GM21737 (cell line): ENCODE results near the gene PIGS.
"Not testable (repeated sequence)": the region's sequence is repeated elsewhere in the genome, so short reads cannot be mapped to it uniquely, and the experiment has no call there.

Source experiments
- ATAC-seq: cut with Tn5 transposase; IDR thresholded peaks from one replicate; pipeline ENCODE4 v1.9.1; 2021; ENCODE audit warnings: mild to moderate bottlenecking, moderate library complexity; ENCODE audit not compliant: unreplicated experiment

The PIGS gene

DNA sequence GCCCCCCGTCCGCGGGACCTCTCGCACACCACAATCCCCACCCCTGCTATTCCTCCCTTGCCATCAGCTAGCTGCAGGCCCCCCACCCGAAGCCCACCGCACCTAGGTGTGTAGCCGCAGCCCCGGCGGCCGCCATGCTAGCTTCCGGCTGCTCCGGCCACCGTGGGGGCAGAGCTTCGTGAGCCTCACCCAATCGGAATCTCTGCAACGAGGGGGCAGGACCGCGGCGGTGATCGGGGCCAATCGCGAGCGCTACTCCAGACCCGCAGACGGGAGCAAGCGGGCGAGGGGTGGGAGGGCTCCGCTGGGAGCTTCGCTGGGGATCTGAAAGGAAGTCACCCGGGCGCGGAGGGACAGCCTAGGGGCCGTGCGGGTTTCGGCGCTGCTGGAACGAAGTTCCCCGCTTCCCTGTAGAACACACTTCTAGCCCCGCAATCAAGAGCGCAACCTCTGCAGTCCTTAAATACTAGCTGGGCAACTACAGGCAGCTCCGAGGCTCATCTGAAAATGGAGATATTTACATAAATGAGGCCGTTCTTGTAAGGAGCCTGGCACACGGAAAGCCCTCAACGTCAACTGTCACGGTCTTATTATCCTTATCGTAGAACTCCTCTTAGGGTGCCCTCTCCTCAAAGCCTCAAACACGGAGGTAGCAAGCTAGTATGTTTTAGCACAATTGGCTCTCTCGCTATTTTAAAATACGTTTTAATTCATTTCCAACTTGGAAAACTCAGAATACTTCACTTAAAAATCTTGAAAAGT is at the start of gene PIGS:
TSS of gene PIGS (minus strand) at position 164 of the 762 bp plus-strand sequence. CDS start at position 136, 28 bp downstream.
- peak; percentile 75 for ATAC-seq

GRCh38 chr17:28620010-28620409 is 48.7 kb upstream of the PIGS start:
- no peak for ATAC-seq

DNA sequence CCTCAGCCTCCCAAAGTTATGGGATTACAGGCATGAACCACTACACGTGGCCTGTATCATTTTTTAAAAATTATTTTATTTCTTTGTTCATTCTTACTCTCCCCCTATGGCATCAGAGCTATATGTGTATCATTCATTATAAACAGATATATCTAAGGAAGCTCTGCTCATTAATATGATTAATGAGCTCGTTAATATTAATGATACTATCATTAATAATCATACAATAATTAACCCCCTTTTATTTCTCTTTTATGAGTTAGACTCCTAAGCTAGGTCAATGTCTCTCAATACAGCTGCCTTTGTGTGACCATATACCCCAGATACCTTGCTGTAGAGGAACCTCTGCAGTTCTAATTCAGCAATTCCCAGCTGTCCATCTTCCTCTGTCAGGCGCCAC is 47.1 kb upstream of the PIGS start:
- no peak for ATAC-seq

- ATAC-seq, result no peak
Observed at GRCh38 chr17:28616281-28616680, 45.0 kb upstream of the PIGS start.

DNA sequence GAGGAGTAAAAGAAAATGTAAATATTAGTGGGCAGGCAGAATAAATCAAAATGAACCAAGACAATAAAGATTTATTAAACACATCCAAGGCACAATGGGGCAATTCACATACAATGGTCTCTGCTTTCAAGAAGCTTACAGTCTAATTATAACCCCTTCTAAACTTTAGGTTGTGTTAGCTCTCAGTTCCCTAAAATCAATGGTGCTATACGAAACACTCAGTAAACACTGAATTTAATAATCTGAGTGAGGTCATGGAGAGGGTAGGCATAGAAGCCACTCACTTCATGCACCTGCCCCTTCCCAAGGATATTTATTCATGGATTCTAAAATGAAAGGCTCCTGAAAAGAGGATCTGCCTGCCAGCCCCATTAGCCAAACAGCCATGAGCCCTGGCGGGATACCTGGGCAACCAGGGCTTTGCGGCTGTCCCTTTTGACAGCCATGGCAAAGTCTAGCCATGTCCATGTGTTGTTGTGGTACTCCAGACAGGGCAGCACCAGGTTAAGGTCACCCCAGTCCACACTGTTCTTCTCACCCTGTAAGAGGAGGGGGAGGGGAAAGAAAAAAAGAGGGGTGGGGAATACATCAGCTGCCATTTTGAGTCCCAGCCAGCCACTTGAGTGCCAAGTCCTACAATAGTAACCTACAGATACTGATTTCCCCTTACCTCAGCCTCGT is 44.1 kb upstream of the PIGS start:
- no peak for ATAC-seq

DNA sequence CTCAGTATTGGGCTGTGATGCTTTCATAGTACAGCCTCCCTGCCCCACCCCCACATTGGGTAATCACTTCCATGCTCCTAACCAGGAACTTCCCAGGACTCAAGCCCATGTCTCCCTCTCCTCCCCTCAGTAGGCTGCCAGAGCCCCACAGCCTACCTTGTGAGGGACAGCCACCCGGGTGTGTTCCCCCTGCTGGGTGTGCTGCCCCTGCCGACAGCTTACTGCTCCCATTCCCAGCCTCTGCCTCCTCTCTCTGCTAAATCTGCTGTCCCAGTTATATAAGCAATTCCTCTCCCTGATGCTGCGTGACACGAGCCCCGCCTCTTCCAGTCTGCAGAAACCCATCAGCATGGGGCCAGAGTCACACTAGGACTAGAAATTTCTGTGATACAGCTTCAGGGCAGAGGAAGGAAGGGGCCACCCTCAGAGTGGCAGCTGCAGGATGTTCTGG is 42.6 kb upstream of the PIGS start, which contains the start of gene RSKR:
TSS of gene RSKR (minus strand) at position 255 of the 451 bp plus-strand sequence. CDS start at position 231, 24 bp downstream.
- ATAC-seq, result no peak

DNA sequence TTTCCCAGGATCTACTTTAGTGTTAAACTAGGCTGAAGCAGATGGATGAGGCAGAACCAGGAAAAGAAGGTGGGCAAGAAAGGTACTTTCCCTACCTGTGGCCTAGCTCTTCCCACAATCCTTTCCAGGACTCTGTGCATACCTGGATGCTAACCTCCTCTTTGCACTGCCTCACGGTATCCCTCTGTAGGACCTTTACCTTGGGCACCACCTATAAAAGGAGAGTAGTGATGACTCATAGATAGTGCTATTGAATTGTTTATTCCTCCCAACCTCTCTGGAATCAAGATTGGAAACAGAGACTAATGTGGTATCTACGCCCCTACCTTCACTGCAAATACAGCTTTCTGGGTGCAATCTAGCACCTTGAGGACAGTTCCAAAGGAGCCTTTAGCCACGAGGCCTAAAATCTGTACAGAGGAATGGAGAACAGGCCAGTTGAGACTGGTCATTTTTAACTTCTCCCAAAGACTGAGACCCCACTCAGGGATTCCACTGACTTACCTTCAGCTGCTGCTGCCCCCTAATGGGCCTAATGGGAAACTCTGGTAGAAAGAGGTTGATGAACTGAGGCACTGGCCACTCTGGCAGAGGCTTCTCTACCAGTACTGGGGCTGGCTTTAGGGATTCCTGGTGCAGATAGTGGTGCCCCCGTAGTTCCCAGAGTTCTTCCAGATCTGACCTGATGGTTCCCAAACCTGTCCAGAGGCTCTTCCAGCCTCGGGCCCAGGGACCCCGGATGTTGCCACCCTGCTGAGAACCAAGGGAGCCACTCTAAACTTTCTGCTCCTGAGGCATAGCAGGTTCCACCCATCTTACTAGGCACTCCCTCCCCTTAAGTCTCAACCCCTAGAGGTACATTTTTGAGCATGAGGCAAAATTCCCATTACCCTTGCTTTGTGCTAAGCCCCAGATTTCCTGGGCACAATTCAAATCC is 41.9 kb upstream of the PIGS start:
- ATAC-seq, result no peak

GRCh38 chr17:28612531-28612930 is 41.2 kb upstream of the PIGS start:
- ATAC-seq, result no peak

GRCh38 chr17:28610376-28610775 is 39.1 kb upstream of the PIGS start:
- no peak for ATAC-seq

GRCh38 chr17:28604031-28604430 is 32.7 kb upstream of the PIGS start:
- ATAC-seq, result not testable (repeated sequence)

DNA sequence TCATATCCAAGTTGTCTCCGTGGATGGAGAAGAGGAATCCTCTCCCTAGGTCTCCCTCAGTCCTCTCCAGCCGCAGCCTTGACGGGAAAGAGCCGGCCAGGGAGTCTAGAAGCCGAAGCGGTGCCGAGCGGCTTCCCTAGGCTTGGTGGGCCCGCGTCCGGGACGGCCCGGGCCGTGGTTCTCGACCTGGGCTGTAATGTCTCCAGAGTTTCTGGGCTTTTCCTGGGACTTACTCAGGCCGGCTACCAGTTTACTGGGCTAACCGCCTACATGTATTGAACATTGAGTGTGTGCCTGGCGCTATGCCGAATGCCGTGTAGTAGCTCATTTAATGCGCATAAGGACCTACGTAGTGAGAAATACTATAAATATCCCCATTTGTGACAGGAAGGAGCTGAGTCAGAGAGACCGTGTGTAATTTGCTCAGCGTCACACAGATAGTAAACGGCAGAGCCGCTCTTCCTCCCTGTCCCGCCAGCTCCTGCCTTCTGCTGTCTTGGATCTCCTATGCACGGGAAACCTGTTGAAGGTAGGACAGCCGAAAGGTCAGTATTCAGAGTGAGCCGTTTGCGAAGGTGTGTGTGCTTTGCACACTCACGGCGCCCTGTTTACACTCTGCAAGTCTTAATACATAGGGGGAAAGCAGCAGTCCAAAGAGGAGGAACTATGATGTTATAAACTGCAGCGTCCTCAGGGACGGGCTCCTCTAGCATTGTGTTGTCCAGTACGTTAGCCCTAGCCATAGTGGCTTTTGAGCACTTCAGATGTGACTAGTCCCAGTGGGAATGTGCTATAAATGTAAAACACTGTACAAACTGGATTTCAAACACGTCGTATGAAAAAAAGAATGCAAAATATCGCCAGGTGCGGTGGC is 28.2 kb upstream of the PIGS start:
- ATAC-seq, result peak; percentile 36

- ATAC-seq, result peak; percentile 82
Observed at GRCh38 chr17:28598799-28599310, 27.5 kb upstream of the PIGS start, which contains the start of gene SPAG5. Gene SPAG5 (minus strand): TSS chr17:28599025. CDS start chr17:28598946, 79 bp downstream.

- ATAC-seq, result no peak
Observed at GRCh38 chr17:28598389-28598788, 27.1 kb upstream of the PIGS start.

DNA sequence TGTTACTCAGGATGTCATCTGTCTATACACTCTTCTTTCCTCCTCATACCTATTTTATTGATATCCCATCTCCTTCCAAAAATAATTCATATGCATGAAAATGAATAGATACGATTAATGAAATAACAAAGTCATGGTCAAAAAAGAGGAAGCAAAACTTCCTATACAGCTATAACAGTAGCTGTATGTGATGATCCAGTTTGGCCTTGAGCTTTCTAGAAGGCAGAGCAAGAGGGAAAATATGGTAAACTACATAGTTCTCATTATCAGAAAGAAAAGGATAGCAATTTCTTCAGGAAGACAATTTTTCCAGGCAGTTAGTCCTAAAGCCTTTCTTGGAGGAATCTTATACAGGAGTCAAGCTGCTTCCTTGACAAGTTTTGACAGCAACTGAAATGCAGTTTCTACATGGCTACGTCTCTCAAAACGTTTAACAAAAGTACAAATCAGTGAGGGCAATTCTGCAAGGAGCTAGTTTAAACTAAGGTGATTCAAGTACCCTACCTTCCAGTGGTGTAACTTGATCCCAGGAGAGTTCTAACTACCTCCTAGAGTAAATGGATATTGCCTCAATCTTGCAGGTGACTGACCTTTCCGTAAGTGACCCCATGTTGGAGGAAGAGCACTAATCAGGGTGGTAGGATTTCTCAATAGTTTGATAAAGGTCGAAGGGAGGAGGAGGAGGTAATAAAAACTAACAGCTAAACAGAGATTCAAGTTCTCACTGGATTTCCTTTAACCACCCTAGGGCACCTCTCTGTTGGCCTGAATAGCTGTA is 26.5 kb upstream of the PIGS start:
- ATAC-seq, result no peak

DNA sequence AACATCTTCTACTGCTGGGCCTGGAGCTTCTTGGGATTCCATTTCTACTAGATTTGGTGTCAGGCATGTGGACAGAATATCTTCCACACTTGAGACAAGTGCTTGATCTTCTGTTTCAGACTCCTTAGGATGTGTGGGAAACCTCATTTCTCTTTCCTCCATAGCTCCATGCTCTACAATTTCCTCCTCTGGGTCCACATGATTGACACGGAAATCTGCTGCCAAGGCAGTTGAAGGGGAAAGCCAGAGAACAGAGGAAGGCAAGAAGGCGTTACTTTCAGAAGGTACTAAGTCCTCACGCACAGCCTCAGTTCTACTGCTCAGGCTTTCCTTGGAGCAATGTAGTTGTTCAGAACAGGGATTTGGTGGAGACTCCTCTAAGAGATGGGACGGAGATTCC is 20.9 kb upstream of the PIGS start:
- no peak for ATAC-seq

DNA sequence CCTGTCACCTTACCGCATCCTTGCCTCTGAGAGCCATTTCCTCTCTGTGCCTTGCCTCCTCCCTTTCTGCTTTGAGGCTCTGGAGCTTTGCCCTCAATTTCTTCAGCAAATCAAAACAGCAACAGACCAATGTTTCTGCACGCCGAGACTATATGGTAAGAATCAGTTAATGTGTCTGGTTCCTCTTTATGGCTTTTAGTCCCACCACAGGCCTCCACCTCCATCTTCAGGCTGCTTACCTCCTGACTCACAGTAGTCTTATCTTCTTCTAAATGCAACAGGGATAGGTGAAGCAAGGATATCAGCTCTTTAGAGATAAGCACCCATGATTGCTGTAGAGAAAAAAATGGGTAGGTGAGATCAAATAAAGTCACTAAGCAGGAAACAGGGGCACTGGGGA is 14.5 kb upstream of the PIGS start:
- no peak for ATAC-seq

DNA sequence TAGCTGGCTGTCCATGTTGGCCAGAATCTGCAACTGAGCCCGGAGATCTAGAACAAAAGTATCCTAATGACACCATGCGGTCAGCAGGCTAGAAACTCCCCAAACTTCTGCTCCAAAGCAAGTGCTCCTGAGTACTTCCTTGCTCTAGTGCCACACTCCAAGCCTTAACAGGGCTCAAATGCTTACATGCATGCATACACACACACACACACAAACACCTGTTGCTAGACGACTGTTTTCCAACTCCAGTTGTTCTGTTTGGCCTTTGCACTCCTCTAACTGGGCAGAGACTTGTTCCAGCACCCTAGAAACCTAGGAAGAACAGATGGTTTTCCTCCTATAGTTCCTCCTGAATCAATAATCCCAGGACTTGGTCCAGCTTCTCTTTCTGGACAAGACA is 13.1 kb upstream of the PIGS start:
- no peak for ATAC-seq

GRCh38 chr17:28582513-28582912 is 11.2 kb upstream of the PIGS start:
- ATAC-seq, result no peak

GRCh38 chr17:28580959-28581358 is 9.6 kb upstream of the PIGS start:
- no peak for ATAC-seq
